Ishikawa (cell line): Measurements from ENCODE around the gene MYOCD.

Experiments
- CEBPB ChIP-seq: IDR thresholded peaks from 2 replicates; pipeline ENCODE4 v1.6.1; 2012
- CREB1 ChIP-seq: IDR thresholded peaks from 2 replicates; pipeline ENCODE4 v1.6.1; 2012; ENCODE audit warnings: low read depth
- EGR1 ChIP-seq: IDR thresholded peaks from 2 replicates; pipeline ENCODE4 v1.6.1; 2012
- EP300 ChIP-seq: IDR thresholded peaks from 2 replicates; pipeline ENCODE4 v1.6.1; 2012; ENCODE audit warnings: borderline replicate concordance
- FOXM1 ChIP-seq: IDR thresholded peaks from 2 replicates; pipeline ENCODE4 v1.6.1; 2012; ENCODE audit warnings: low read depth, borderline replicate concordance
- NFIC ChIP-seq: IDR thresholded peaks from 2 replicates; pipeline ENCODE4 v1.6.1; 2012
- RAD21 ChIP-seq: IDR thresholded peaks from 2 replicates; pipeline ENCODE4 v1.6.1; 2012; ENCODE audit warnings: low read depth
- TAF1 ChIP-seq: IDR thresholded peaks from 2 replicates; pipeline ENCODE4 v1.6.1; 2012; ENCODE audit warnings: low read depth, mild to moderate bottlenecking
- TCF12 ChIP-seq: IDR thresholded peaks from 2 replicates; pipeline ENCODE4 v1.6.1; 2012; ENCODE audit warnings: low read depth
- TEAD4 ChIP-seq: IDR thresholded peaks from 2 replicates; pipeline ENCODE4 v1.6.1; 2012
- YY1 ChIP-seq: IDR thresholded peaks from 2 replicates; pipeline ENCODE4 v1.6.1; 2012; ENCODE audit warnings: low read depth
- ZBTB7A ChIP-seq: IDR thresholded peaks from 2 replicates; pipeline ENCODE4 v1.6.1; 2012; ENCODE audit warnings: low read depth
- TF ChIP-seq, protein P1 (sequence below): IDR thresholded peaks from 2 replicates; pipeline ENCODE4 v1.6.1; 2012; ENCODE audit warnings: low read depth, mild to moderate bottlenecking
- TF ChIP-seq, protein P2 (sequence below): IDR thresholded peaks from 2 replicates; pipeline ENCODE4 v1.6.1; 2012
- TF ChIP-seq, protein P3 (sequence below): IDR thresholded peaks from 2 replicates; pipeline ENCODE4 v1.6.1; 2012

The MYOCD gene

DNA sequence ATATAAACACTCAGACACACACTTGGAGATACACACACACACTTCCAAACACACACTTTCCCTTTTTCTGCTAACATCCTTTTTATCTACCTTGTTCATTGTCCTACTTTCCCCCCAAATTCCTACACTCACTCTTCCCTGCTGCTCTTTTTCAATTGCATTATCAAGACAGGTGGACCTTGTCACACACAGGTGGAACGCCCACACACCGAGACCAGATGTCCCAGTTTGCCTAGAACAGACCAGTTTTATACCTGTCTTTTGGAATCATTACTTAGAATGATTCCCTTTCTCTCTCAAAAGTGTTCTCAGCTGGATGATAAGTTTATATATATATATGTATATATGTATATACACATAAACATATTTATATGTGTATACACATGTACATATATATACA, 72.9 kb downstream of the MYOCD start:
- TF ChIP-seq, protein P1, sequence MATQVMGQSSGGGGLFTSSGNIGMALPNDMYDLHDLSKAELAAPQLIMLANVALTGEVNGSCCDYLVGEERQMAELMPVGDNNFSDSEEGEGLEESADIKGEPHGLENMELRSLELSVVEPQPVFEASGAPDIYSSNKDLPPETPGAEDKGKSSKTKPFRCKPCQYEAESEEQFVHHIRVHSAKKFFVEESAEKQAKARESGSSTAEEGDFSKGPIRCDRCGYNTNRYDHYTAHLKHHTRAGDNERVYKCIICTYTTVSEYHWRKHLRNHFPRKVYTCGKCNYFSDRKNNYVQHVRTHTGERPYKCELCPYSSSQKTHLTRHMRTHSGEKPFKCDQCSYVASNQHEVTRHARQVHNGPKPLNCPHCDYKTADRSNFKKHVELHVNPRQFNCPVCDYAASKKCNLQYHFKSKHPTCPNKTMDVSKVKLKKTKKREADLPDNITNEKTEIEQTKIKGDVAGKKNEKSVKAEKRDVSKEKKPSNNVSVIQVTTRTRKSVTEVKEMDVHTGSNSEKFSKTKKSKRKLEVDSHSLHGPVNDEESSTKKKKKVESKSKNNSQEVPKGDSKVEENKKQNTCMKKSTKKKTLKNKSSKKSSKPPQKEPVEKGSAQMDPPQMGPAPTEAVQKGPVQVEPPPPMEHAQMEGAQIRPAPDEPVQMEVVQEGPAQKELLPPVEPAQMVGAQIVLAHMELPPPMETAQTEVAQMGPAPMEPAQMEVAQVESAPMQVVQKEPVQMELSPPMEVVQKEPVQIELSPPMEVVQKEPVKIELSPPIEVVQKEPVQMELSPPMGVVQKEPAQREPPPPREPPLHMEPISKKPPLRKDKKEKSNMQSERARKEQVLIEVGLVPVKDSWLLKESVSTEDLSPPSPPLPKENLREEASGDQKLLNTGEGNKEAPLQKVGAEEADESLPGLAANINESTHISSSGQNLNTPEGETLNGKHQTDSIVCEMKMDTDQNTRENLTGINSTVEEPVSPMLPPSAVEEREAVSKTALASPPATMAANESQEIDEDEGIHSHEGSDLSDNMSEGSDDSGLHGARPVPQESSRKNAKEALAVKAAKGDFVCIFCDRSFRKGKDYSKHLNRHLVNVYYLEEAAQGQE = no peak

DNA sequence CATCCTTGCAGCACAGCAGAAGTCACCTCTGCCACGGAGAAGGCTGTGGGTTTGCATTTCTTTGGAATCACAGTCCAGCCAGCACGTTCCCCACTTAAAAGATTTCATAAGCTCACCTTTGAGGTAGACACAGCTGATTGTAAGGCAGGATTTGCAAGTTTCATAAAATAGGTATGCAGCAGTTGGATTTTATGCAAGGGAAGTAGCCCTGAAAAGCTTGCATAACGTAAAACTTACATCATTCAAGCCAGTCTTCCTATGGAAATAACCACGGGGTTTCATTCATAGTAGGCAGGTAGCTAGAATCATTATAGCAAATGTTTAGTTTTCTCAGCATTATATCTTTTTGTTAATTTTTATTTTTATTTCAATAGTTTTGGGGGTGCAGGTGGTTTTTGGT, 73.8 kb downstream of the MYOCD start:
- TF ChIP-seq YY1 = no peak
- TF ChIP-seq RAD21 = no peak
- TF ChIP-seq NFIC = no peak
- TF ChIP-seq, protein P2, sequence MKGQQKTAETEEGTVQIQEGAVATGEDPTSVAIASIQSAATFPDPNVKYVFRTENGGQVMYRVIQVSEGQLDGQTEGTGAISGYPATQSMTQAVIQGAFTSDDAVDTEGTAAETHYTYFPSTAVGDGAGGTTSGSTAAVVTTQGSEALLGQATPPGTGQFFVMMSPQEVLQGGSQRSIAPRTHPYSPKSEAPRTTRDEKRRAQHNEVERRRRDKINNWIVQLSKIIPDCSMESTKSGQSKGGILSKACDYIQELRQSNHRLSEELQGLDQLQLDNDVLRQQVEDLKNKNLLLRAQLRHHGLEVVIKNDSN = no peak
- no peak for TF ChIP-seq TEAD4

DNA sequence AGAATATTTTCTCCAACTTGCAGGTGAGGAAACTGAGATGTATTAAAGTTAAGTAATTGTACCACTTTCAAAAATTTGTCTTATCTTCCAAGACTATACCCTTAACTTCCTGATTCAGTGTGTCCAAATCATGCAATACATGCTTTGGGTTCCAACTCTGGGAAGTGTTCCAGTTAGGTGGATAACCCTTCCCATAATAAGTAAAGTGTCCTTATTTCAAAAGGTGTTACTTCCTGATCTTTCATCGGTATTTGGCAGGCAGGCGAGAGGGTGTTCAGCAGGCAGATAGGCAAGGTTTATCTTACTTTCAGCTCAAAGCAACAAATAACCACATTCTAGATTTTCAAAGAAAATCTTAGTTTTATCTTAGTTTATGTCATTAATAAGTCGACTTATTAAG, 77.4 kb downstream of the MYOCD start:
- TF ChIP-seq FOXM1 (no peak), TAF1 (no peak), CREB1 (no peak), RAD21 (no peak), TEAD4 (no peak), TCF12 (no peak), NFIC (no peak), ZBTB7A (no peak)
- TF ChIP-seq, protein P2 = no peak
- TF ChIP-seq, protein P3, sequence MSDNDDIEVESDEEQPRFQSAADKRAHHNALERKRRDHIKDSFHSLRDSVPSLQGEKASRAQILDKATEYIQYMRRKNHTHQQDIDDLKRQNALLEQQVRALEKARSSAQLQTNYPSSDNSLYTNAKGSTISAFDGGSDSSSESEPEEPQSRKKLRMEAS = no peak
- TF ChIP-seq, protein P1 = no peak

DNA sequence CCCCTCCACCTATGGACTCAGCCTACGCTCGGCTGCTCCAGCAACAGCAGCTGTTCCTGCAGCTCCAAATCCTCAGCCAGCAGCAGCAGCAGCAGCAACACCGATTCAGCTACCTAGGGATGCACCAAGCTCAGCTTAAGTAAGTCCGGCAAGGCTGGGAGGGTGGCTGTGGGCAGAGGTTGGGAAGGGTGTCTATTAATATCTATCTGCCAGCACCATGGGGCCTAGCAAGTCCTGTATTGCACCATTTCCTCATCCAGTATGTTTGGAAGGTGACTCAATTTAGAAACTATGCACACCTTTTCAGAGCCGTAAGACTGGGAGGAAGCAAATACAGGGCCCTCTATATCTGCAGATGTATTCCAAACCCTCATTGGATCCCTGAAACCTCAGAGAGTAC, 78.6 kb downstream of the MYOCD start:
- TF ChIP-seq TEAD4 = no peak
- TF ChIP-seq EP300 = no peak
- no peak for TF ChIP-seq TCF12
- TF ChIP-seq CREB1 = no peak
- TF ChIP-seq RAD21 = no peak
- TF ChIP-seq ZBTB7A = no peak
- TF ChIP-seq CEBPB = no peak

DNA sequence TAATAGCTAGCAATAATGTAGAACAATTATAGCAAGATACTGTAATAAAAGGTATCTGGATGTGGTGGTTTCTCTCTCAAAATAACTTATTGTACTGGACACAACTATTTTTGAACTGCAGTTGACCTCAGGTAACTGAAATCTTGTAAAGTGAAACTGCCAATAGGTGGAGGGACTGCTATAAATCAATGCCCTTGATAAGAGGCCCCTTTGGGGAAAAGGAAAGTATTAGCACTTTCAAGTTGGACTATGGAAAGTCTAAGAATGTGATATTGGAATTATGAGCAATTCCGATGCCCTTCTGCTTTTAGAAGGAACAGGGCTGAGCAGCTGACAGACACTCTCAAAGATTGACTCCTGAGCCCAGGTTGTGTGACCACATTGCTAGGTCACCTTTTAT, 79.1 kb downstream of the MYOCD start:
- TF ChIP-seq EGR1 (no peak), CEBPB (no peak), RAD21 (no peak), YY1 (no peak), CREB1 (no peak), TEAD4 (no peak), FOXM1 (no peak), EP300 (no peak), NFIC (no peak), TCF12 (no peak), ZBTB7A (no peak), TAF1 (no peak)
- TF ChIP-seq, protein P3 = no peak
- TF ChIP-seq, protein P2 = no peak
- TF ChIP-seq, protein P1 = no peak
